Astrocyte (in vitro differentiated cells and primary cell): ENCODE results near the gene ICE1. TPM values are rescaled to one million over a fixed set of nuclear protein-coding genes. Genes with fewer than 3 reads are reported as not detected.

Source experiments
- DNase-seq: peaks from one replicate; pipeline ENCODE4 v3.0.0-alpha.2; 2010; ENCODE audit warnings: low read depth
- FAIRE-seq: peaks from 2 replicates; lab custom pipeline; 2011; peaks lifted over from hg19 to GRCh38; lab: Jason Lieb, UNC
- H2AFZ ChIP-seq: 2 replicates; pipeline ENCODE4 v1.6.0; 2012; ENCODE audit warnings: low read depth, low read length, inconsistent platforms
- H3K27ac ChIP-seq: 2 replicates; pipeline ENCODE4 v1.5.1; 2011; ENCODE audit warnings: low read depth, low read length, inconsistent platforms
- H3K27me3 ChIP-seq: 2 replicates; pipeline ENCODE4 v1.6.0; 2011; ENCODE audit warnings: low read length, inconsistent platforms; ENCODE audit not compliant: insufficient read depth
- H3K36me3 ChIP-seq: 2 replicates; pipeline ENCODE4 v1.5.1; 2011; ENCODE audit warnings: low read length, inconsistent platforms; ENCODE audit not compliant: insufficient read depth
- H3K4me1 ChIP-seq: 2 replicates; pipeline ENCODE4 v1.5.1; 2011; ENCODE audit warnings: low read length, inconsistent platforms; ENCODE audit not compliant: insufficient read depth
- H3K4me2 ChIP-seq: 2 replicates; pipeline ENCODE4 v1.6.0; 2012; ENCODE audit warnings: low read length, inconsistent platforms
- H3K4me3 ChIP-seq: 2 replicates; pipeline ENCODE4 v1.5.1; 2011; ENCODE audit warnings: low read depth, mild to moderate bottlenecking, low read length, inconsistent platforms; ENCODE audit not compliant: insufficient read depth
- H3K79me2 ChIP-seq: 2 replicates; pipeline ENCODE4 v1.6.0; 2012; ENCODE audit warnings: mild to moderate bottlenecking, low read length, inconsistent platforms; ENCODE audit not compliant: insufficient read depth
- H3K9ac ChIP-seq: 2 replicates; pipeline ENCODE4 v1.6.0; 2012; ENCODE audit warnings: mild to moderate bottlenecking, low read length, inconsistent platforms
- H3K9me3 ChIP-seq: 2 replicates; pipeline ENCODE4 v1.5.1; 2012; ENCODE audit warnings: low read depth, mild to moderate bottlenecking, low read length, inconsistent platforms; ENCODE audit not compliant: insufficient read depth
- H4K20me1 ChIP-seq: 2 replicates; pipeline ENCODE4 v1.6.0; 2012; ENCODE audit warnings: low read length, inconsistent platforms; ENCODE audit not compliant: insufficient read depth
- H3K27ac Mint-ChIP-seq: one replicate; pipeline ENCODE4 v1.8.0; 2021; ENCODE audit warnings: mild to moderate bottlenecking, mixed read lengths; ENCODE audit not compliant: unreplicated experiment
- H3K27me3 Mint-ChIP-seq: one replicate; pipeline ENCODE4 v1.8.0; 2021; ENCODE audit warnings: low read depth, mixed read lengths; ENCODE audit not compliant: unreplicated experiment
- H3K36me3 Mint-ChIP-seq: one replicate; pipeline ENCODE4 v1.8.0; 2021; ENCODE audit warnings: low read depth, mixed read lengths; ENCODE audit not compliant: unreplicated experiment
- H3K4me1 Mint-ChIP-seq: one replicate; pipeline ENCODE4 v1.8.0; 2021; ENCODE audit warnings: low read depth, mixed read lengths; ENCODE audit not compliant: unreplicated experiment
- H3K4me3 Mint-ChIP-seq: one replicate; pipeline ENCODE4 v1.8.0; 2021; ENCODE audit warnings: mild to moderate bottlenecking, moderate library complexity, mixed read lengths; ENCODE audit not compliant: unreplicated experiment
- H3K9me3 Mint-ChIP-seq: one replicate; pipeline ENCODE4 v1.8.0; 2021; ENCODE audit warnings: mild to moderate bottlenecking, mixed read lengths; ENCODE audit not compliant: unreplicated experiment
- CTCF ChIP-seq: IDR thresholded peaks from 2 replicates; pipeline ENCODE4 v1.5.1; 2011; ENCODE audit warnings: low read depth, mild to moderate bottlenecking, inconsistent platforms, low read length, moderate library complexity; ENCODE audit not compliant: insufficient read depth
- EZH2 ChIP-seq: IDR thresholded peaks from 2 replicates; pipeline ENCODE4 v1.6.1; 2012; ENCODE audit warnings: mild to moderate bottlenecking, low read length, inconsistent platforms; ENCODE audit not compliant: insufficient read depth
- total RNA-seq: library from RNA; stranded (reverse); gene quantifications from 2 replicates; pipeline ENCODE4 v1.2.1, GENCODE V29; 2021

Gene ICE1
- total RNA-seq, 1 donor from 2014 or later, result 40.3 TPM

DNA sequence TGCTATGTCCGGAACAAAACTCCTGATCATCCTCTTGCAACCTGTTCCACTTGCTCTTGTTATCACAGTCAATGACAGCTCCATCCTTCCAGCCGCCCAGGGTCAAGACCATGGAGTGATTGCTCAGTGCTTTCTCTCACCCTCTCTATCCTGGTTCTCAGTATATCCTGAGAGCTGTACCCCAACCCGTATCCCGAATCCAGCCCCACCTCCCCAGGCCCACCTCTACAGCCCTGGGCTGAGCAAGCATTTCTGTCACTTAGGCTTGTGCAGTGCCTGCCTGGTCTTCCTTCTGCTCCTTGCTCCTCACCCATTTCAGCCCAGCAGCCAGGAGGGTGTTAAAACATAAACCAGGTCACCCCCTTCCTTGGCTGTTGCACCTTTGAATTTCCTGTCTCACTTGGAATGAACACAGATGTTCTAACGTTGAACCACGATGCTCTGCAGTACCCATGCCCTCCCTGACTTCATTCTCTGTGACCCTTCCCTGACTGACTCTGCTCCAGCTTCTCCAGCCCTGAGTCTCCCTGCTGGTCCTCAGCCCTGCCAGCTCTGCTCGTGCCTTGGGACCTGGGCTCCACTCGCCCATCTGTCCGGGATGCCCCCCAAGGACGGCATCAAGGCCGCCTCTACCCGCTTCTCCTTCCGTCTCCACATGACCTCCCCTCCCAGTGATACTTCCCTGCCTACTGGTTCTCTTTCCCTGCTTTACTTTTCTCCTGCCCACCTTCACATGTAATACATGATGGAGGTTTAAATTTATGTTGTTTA is 110.0 kb downstream of the ICE1 start:
- Histone ChIP-seq H2AFZ (no peak overlapping the region), H4K20me1 (no peaks in the 10 kb centered on the region), H3K27ac (no peak overlapping the region), H3K4me1 (no peaks in the 10 kb centered on the region), H3K27me3 (no peaks in the 10 kb centered on the region), H3K9me3 (peaks cover 3% of the 10 kb centered on the region), H3K4me2 (no peak overlapping the region), H3K4me3 (no peak overlapping the region), H3K36me3 (no peaks in the 10 kb centered on the region), H3K79me2 (no peaks in the 10 kb centered on the region), H3K9ac (no peak overlapping the region)
- no peak for FAIRE-seq
- no peak overlapping the region for H3K27ac Mint-ChIP-seq
- TF ChIP-seq CTCF (no peak), EZH2 (no peak)
- H3K27me3 Mint-ChIP-seq, result peaks cover 35% of the 10 kb centered on the region
- H3K9me3 Mint-ChIP-seq, result no peaks in the 10 kb centered on the region
- no peak overlapping the region for H3K4me3 Mint-ChIP-seq
- H3K36me3 Mint-ChIP-seq, result peaks cover 3% of the 10 kb centered on the region
- H3K4me1 Mint-ChIP-seq, result no peaks in the 10 kb centered on the region
- DNase-seq, result no peak

DNA sequence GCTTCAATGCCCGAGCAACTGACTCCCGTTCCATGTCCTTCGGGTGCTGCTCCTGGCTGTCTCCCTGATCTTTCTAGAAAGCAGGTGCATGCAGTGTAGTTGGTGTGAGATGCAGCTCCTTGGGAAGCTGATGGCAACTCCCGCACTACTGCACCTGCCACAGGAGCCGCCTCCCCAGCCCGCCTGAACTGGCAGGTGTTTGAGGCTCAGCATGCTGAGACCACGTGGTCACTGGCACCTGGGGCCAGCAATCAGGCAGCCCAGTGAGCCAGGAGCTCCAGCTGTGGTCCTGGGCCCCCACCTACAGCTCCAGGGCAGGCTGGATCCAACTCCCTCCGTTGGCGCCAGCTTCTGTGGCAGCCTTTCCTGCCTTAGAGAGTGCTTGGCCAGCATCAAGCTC is 111.5 kb downstream of the ICE1 start:
- Mint-ChIP-seq H3K36me3 (peaks cover 3% of the 10 kb centered on the region), H3K27ac (no peak overlapping the region), H3K27me3 (peaks cover 38% of the 10 kb centered on the region), H3K4me1 (no peaks in the 10 kb centered on the region), H3K9me3 (peaks cover 3% of the 10 kb centered on the region), H3K4me3 (no peak overlapping the region)
- no peaks in the 10 kb centered on the region for H4K20me1 ChIP-seq
- peaks cover 3% of the 10 kb centered on the region for H3K9me3 ChIP-seq
- no peak for TF ChIP-seq EZH2
- TF ChIP-seq CTCF, result no peak
- H3K4me3 ChIP-seq, result no peak overlapping the region
- no peaks in the 10 kb centered on the region for H3K79me2 ChIP-seq
- no peak overlapping the region for H2AFZ ChIP-seq
- DNase-seq, result no peak
- no peaks in the 10 kb centered on the region for H3K27me3 ChIP-seq
- no peak overlapping the region for H3K9ac ChIP-seq
- H3K36me3 ChIP-seq, result no peaks in the 10 kb centered on the region
- FAIRE-seq, result no peak
- H3K4me2 ChIP-seq, result no peak overlapping the region
- H3K4me1 ChIP-seq, result no peaks in the 10 kb centered on the region
- no peak overlapping the region for H3K27ac ChIP-seq

GRCh38 chr5:5534333-5534732 is 111.9 kb downstream of the ICE1 start:
- TF ChIP-seq EZH2 (no peak), CTCF (no peak)
- H3K4me2 ChIP-seq, result no peak overlapping the region
- H3K79me2 ChIP-seq, result no peaks in the 10 kb centered on the region
- no peak overlapping the region for H3K4me3 ChIP-seq
- H3K27ac Mint-ChIP-seq, result no peak overlapping the region
- H4K20me1 ChIP-seq, result no peaks in the 10 kb centered on the region
- no peaks in the 10 kb centered on the region for H3K36me3 ChIP-seq
- no peak for FAIRE-seq
- H3K27me3 ChIP-seq, result no peaks in the 10 kb centered on the region
- no peak overlapping the region for H3K9ac ChIP-seq
- peaks cover 3% of the 10 kb centered on the region for H3K9me3 ChIP-seq
- DNase-seq, result no peak
- peaks cover 3% of the 10 kb centered on the region for H3K36me3 Mint-ChIP-seq
- no peak overlapping the region for H3K4me3 Mint-ChIP-seq
- no peak overlapping the region for H2AFZ ChIP-seq
- no peaks in the 10 kb centered on the region for H3K4me1 ChIP-seq
- no peaks in the 10 kb centered on the region for H3K4me1 Mint-ChIP-seq
- H3K9me3 Mint-ChIP-seq, result peaks cover 3% of the 10 kb centered on the region
- peaks cover 38% of the 10 kb centered on the region for H3K27me3 Mint-ChIP-seq
- no peak overlapping the region for H3K27ac ChIP-seq
